Measurements from ENCODE around the gene POLE2.
"Not testable (repeated sequence)": the region's sequence is repeated elsewhere in the genome, so short reads cannot be mapped to it uniquely, and the experiment has no call there.

The POLE2 gene, protein sequence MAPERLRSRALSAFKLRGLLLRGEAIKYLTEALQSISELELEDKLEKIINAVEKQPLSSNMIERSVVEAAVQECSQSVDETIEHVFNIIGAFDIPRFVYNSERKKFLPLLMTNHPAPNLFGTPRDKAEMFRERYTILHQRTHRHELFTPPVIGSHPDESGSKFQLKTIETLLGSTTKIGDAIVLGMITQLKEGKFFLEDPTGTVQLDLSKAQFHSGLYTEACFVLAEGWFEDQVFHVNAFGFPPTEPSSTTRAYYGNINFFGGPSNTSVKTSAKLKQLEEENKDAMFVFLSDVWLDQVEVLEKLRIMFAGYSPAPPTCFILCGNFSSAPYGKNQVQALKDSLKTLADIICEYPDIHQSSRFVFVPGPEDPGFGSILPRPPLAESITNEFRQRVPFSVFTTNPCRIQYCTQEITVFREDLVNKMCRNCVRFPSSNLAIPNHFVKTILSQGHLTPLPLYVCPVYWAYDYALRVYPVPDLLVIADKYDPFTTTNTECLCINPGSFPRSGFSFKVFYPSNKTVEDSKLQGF

DNA sequence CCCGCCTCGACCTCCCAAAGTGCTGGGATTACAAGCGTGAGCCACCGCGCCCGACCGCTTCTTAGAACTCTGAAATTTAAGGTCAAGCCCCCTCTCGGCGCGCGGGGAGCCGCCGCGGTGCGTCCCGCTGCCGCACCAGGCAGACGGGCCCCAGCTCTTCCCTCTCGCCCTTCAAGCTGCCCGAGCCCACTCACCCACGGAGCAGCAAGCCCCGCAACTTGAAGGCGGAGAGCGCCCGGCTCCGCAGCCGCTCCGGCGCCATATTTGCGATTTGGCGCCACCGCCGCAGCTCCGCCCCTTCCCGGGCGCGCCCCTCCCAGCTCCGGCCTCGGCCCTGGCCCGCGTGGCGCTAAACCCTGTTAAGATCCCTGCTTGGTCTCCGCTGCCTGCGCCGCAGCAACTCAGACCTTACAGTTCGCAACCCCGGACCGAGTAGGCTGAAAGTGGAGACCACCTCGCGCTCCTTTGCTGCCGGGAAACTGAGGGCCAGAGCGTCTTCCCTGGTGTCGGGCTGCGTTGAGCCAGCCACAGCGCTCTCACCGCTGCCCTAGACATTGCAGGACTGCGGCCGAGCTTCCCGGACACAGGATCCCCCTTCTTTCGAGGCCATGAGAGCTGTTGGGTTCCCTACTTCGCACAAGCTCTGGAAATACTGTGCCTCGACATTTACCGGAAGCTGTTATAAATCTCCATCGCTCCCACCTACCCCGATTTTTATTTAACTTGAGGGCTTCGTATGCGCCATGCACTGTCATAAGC is at the start of gene POLE2:
Gene POLE2 (minus strand): TSS at position 273 of the 759 bp plus-strand sequence. CDS start 11 bp downstream, at position 262.
- DNase-seq = peak; percentile 31 to 36

DNA sequence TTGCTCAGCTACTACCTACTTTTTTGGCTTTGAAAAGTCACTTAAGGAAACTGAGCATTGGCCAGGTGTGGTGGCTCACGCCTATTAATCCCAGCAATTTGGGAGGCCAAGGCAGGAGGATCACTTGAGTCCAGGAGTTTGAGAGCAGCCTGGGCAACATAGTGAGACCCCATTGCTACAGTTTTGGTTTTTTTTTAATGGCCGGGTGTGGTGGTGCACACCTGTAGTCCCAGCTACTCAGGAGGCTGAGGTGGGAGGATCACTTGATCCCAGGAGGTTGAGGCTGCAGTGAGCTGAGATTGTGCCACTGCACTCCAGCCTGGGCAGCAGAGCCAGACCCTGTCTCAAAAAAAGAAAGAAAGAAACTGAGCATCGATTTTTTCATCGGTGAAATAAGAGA is 47.7 kb upstream of the POLE2 start:
- DNase-seq = not testable (repeated sequence)

DNA sequence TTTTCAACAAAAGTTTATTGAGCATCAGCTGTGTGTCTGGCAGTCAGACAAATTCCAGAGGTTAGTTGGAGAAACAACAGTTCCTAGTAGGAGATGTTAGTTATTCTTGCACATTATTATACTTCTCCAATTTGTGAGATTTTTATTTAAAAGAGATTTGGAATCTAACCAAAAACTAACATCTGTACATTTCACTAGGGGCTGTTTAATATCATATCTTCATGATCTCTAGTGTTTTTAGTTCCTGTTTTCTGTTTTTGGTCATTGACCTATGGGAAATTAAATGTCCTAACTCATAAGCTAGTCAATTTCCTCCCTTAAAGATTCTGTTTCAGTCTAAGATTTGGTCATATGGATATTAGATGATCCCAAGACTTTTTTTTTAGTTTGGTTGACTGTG is 45.8 kb upstream of the POLE2 start:
- no peak for DNase-seq

DNA sequence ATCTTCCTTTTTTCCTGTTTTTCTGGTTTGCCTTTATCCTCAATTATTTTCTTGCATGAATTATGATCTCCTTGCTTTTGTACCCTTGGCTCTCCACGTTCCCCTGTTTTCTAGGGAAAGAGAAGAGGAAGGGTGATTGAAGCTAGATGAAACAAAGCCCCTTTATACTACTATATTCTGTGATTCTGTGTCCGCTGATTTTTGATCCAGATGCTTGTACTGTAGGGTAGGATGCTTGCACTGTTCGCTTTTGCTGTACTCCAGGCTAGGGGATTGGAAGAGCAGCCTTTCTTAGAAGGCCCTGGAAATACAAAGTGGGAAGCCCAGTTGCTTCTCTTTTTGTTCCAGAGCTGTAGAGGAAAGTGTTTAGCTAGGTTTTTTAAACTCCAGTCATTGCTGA is 44.9 kb upstream of the POLE2 start:
- DNase-seq = no peak

DNA sequence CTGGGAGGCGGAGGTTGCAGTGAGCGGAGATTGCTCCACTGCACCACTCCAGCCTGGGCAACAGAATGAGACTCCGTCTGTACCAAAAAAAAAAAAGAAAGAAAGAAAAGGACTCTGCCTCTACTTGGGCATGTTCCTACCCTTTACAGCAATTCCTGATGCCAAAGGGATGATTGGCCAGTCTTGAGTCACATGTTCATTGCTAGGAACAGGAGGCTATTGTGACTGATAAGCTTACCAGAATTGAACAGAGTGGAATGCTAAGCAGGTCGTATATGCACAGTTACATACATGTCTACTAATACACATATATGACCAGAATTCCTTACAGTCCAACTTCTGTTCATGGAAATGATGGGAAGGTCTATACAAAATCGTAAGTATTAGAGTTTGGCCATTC is 39.2 kb upstream of the POLE2 start:
- no peak for DNase-seq

DNA sequence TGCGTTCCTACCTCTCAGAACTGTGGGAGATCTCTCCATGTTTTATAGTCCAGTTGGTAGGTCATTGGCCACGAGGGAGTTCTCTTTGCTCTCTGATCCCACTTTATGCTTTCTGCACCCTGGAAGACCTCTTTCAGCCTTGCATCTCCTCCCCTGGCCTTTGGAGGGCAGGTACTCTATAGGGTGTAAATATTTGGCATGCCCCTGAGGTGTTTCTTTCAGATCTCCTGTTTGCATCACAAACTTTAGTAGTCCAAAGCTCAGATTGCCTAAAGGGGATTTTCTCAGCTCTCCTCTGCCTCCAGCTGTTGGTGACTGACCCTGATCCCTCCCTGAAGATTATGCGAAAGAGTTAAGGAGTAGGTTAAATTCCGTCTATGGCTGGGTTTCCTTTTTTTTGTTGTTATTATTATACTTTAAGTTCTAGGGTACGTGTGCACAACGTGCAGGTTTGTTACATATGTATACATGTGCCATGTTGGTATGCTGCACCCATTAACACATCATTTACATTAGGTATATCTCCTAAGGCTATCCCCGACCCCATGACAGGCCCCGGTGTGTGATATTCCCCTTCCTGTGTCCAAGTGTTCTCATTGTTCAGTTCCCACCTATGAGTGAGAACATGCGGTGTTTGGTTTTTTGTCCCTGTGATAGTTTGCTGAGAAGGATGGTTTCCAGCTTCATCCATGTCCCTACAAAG is 33.9 kb upstream of the POLE2 start:
- not testable (repeated sequence) for DNase-seq

DNA sequence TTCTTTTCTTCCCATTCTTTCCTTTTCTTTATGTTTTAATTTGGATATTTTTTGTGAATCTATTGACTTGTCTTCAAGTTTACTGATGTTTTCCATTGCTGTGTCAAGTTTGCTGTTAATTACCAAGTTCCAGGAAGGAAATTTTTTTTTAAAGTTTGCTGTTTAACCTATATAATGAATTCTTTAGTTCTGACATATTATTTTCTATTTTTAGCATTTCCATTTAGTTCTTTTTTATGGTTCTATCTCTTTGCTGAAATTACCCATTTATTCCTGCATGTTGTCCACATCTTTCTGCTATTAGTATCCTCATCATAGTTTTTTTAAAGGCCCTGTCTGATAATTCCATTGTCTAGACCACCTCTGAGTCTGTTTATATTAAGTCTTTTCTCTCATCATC is 32.7 kb upstream of the POLE2 start:
- no peak for DNase-seq

DNA sequence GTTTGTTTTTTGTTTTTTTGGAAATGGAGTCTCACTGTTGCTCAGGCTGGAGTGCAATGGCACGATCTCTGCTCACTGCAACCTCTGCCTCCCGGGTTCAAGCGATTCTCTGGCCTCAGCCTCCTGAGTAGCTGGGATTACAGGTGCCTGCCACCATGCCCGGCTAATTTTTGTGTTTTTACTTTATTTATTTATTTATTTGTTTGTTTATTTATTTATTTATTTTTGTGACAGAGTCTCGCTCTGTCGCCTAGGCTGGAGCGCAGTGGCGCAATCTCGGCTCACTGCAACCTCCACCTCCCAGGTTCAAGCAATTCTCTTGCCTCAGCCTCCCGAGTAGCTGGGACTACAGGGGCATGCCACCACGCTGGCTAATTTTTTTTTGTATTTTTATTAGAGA is 23.0 kb upstream of the POLE2 start:
- DNase-seq = not testable (repeated sequence)

DNA sequence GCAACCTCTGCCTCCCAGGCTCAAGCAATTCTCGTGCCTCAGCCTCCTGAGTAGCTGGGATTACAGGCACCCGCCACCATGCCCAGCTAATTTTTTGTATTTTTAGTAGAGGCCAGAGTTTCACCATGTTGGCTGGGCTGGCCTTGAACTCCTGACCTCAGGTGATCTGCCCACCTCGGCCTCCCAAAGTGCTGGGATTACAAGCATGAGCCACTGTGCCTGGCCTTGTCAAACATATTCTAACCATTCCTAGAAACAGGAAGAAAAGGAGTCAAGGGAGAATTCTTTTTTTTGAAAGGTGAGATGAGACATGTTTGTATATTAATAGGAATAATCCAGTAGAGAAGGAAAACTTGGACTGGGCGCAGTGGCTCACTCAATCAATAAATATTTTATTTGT is 16.5 kb upstream of the POLE2 start:
- not testable (repeated sequence) for DNase-seq

DNA sequence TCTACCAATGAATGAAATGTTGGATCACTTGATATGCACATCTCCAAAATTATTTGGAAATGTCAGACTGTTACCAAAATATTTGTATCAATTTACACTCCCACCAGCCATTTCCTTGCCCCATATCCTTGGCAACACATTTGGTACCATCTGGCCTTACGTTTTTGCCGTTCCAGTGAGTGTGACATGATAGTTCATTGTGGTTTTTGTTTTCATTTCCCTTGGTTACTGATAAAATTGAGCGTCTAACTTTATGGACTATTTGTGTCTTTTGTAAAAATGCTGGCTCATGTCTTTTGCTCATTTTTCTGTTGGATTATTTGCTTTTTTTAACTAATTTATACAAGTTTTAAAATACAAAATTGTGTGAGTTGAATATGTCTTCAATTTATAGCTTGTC is 16.0 kb upstream of the POLE2 start:
- DNase-seq = no peak

DNA sequence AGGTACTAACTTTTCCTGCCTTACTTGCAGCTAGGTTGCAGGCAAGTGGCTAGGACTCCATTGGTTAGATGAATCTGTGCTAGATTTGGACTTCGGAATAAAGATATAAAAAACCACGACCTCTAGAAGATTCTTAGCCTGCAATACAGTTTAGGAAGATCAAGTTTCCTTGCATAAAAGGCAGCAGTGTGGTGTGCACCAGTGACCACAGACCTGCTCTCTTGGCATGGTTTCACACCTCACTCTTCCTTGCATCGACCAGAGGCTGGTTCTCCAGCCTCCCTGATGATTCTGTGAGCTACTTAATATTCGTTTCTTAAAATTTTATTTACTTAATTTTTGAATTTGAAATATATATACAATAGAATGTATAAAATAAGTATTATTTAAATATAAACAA is 14.7 kb upstream of the POLE2 start:
- DNase-seq = no peak

DNA sequence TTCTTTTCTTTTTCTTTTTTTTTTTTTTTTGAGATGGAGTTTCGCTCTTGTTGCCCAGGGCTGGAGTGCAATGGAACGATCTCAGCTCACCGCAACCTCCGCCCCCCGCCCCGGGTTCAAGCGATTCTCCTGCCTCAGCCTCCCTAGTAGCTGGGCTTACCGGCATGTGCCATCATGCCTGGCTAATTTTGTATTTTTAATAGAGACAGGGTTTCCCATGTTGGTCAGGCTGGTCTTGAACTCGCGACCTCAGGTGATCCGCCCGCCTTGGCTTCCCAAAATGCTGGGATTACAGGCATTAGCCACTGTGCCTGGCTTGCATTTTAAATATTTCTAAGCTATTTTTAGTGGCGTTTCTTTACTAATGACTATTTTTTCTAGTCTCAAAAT is 5.7 kb upstream of the POLE2 start:
- not testable (repeated sequence) for DNase-seq

DNA sequence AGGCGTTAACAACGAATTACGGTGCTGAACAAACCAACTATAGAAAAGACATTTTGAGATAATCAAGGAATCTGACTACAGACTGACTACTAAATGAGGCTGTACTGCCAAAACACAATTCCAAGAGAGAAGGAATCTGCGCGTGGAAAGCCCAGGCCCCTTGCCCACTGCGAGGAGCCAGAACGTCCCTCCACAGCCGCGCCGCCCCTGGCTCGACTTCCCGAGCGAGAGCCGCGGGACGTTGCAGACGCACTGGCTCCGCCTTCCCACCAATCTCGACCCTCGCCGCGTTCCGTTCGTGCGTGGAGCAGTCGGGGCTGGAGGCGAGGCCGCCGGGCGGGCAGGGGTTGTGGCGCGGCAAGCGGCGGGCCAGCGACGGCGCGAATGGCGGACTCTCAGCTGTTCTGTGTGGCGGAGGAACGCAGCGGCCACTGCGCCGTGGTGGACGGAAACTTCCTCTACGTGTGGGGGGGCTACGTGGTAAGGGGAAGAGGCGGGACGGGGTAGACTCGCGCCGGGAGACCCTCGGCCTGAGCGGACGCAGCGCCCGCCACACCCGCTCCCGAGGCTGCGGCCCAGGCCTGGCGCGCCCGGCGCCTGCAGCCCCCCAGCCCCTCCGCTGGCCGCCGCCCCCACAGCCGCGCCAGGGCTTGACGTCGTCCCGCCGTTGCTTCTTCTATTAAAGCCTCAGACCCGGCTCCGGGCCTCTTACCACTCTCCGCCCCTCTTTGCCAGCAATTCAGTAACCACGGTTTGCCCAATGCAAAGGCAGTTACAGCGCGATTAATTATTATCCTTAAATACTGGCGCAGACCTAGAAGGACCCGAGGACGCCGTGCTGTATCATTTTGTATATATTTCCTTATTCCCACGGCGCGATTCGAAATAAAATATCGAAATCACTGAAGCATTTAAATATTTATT is 5.1 kb upstream of the POLE2 start, which contains the start of gene KLHDC1:
Gene KLHDC1 (plus strand): TSS at position 310 of the 924 bp plus-strand sequence. CDS start 75 bp downstream, at position 385.
- peak; percentile 22 to 26 for DNase-seq

DNA sequence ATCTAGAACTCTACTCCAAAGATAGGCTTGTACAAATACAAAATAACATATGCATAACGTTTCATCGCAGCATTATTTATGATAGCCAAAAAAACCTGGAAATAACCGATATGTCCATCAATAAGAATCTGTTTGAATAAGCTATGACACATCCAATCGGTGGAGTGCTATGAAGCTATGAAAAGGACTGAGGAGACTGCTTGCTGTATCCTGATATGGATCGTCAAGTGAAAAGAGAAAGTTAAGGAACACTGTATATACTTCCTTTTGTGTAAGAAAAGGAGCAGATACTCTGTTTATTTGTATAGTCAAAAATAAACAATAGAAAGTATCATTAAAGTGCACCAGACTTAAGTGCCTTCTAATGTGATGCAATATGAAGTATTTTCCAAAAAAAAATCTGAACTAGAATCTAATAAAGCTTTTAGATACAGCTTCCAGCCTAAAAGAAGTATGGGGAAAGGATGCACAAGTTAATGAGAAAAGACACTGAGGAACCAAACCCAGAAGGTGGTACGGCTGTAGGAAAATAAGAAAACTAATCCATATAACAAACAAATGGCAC is 4.3 kb upstream of the POLE2 start:
- no peak for DNase-seq

DNA sequence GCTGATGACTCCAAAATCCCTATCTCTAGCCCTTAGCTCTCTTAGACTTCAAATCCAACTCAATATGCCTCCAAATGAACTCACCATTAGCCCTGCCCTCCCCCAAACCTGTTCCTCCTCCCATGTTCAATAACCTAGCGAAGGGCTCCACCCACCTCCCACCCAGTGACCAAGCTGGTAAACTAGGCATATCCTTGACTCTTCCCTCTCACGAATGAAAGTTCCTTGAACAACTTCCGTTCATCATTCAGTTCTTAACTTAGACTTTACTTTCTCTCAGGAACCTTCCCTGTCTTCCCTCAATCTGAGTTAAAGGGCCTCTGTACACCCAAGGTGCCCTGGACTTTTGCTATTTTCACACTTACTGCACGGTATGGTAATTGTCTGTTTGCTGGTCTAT is 3.0 kb upstream of the POLE2 start:
- no peak for DNase-seq

DNA sequence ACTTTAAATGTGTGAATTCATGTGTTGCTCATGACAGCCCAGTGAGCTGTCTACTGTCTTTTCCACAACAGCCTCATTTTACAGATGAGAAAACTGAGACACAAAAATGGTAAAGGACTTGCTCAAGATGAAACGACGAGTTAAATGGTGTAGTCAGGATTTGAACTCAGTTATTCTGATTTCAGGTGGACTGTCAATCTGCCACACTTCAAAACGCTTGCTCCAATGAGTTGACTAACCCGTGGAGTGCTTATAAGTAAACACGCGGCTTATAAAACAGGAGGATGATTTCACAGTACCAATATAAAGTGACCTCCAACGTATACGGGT is 652 bp upstream of the POLE2 start:
- DNase-seq = no peak

DNA sequence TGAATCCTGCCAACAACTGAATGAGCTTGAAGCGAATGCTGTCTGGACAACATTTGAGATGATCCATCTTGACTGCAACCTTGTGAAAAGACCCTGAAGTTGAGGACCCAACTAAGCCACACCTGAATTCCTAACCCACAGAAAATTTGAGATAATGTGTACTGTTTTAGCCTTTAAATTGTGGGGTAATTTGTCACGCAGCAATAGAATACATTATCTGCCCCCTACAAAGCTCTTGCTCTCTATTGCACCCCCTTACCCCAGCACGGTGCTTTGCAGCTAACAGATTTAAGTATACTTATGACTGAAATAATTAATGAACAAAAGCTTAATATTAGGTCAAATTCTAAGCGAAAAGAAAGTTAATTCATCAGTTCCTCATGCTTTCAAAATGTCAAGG is 1.6 kb downstream of the POLE2 start:
- no peak for DNase-seq

DNA sequence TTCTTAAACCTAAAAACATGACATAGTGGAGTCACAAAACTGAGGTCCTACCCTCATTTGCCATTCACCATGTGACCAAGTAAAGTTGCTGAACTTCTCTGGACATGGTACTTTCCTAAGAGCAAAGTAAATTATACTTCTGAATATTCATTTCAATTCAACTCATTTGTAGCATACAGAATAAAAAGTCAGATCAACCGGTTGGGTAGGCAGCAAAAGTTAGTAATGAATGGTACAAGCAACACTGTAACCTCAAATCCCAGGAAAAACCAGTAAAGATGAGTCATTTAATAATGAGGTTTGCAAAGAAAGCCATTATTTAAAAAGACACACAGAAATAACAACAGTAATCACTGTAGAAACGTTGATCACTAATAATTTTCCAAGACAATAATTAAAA is 8.7 kb downstream of the POLE2 start:
- no peak for DNase-seq

DNA sequence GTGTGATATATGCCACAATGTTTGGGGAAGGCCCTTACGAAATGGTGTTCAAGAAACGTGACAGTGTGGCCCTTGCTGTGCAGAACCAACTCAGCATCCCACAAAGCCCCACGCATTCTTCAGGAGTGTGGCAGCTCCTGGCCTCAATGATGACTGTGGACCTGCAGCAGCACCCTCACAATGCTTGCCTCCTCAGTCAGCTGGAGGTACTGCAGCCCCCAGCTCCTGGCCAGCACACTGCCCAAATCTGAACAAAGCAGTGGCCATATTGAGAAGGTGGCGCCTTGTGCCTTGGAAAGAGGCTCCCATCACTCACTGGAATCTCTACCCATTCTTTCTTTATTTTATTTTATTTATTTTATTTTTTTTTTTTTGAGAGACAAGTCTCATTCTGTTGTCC is 10.4 kb downstream of the POLE2 start:
- DNase-seq = no peak

DNA sequence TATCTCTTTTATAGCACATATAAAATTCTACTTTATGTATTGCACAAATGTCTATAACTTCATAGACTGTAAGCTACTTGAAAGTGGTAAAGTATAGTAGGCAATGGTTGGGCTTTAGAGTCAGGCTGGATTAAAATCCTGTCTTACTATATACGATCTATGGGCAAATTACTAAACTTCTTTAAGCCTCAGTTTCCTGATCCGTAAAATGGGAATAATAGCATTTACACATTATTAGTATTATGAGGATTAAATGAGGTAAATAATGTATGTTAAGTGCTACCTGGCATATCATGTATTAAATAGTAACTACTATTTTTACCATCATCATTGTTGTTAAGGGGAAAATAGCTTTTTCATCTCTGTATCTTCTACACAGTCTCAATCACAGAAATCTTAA is 14.4 kb downstream of the POLE2 start:
- no peak for DNase-seq

DNA sequence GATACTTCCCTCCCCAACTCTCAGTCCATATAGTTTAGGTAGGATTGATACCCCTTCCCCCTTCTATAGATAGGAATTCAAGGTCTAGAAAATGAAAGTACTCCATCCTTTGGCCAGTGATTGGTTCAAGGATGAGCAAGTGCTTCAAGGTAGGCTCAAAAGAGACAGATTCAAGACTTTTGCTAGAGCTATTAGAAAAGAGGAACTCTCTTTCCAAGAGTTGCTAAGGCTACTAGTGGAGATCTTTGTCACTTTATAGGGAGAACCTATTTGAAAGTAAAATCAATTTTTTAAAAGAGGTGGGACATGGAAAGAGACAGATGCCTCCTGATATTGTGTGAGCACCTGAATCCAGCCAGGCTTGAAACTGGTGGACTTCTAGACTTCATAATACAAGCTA is 17.5 kb downstream of the POLE2 start:
- DNase-seq = no peak

All from Kasumi-1 (cell line).